Measurements from ENCODE around the gene RSF1.

RSF1 gene

DNA sequence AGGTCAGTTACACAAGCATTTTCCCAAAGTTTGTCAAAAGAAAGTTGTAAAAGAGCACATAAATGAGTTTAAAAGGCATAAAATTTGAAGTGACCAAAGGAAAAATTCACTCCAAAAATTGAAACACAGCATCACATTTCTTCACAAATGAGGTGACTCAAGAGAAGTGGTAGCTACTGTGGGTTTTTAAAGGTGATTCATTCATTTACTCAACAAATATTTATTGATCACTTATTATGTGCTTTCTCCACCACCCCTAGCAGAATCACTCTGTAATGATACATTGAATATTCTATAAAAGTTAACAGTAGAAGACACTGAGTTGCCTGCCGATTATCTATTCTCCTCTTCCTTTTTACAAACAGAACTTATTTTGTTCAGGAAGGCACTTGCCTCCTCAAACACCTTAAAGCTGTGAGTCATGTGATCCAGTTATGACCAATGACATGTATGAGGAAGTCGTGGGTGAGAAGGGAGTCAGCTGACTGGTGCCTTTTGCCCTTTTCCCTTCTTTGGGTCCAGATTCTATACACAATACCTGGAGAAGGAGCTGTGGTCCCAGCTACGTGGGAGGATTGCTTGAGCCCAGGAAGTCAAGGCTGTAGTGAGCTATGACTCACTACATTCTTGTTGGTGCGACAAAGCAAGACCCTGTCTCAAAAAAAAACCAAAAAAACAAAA, 115.2 kb downstream of the RSF1 start:
- Histone ChIP-seq H3K9ac (ENCODE audit: low read depth, low read length) (no peak overlapping the region), H3K4me1 (ENCODE audit: insufficient read depth, low read length) (no peaks in the 10 kb centered on the region; the same call in 1 of the 2 replicates), H3K4me3 (ENCODE audit: low read length) (no peak overlapping the region), H3K27me3 (ENCODE audit: insufficient read depth, low read length) (no peaks in the 10 kb centered on the region), H3K36me3 (ENCODE audit: insufficient read depth, low read depth, low read length) (peaks cover 34% of the 10 kb centered on the region), H3K9me3 (ENCODE audit: insufficient read depth, low read depth, low read length) (no peaks in the 10 kb centered on the region), H3K27ac (ENCODE audit: low read length) (no peak overlapping the region)

DNA sequence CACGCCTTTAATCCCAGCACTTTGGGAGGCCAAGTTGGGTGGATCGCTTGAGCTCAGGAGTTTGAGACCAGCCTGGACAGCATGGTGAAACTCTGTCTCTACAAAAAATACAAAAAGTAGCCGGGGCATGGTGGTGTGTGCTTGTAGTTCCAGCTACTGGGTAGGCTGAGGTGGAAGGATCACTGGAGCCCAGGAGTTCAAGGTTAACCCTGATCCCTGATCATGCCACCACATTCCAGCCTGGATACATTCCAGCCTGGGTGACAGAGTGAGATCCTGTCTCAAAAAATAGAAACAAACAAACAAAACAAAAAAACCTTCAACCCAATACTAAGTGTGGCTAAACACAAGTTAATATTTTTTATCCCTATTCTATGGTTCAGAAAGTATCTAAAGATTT, 116.5 kb downstream of the RSF1 start:
- H3K36me3 ChIP-seq (ENCODE audit: insufficient read depth, low read depth, low read length), result peaks cover 38% of the 10 kb centered on the region

DNA sequence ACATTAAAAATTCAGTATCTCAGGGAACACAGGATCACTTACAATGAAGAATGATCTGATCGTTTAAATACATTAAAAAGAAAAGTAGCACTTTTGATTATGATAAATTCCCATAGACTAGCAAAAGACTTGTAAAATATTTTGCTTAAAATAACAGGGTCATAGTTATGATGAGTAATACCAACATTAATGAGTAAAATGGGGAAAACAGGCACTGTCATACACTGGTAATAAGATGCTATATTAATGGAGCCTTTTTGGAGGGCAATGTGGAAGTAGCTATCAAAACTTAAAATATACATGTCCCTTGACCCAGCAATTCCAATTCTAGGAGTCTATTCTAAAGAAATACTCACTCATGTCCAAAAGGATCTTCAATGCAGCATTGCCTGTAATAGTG, 121.1 kb downstream of the RSF1 start:
- Histone ChIP-seq H3K27me3 (ENCODE audit: insufficient read depth, low read length) (no peaks in the 10 kb centered on the region), H3K36me3 (ENCODE audit: insufficient read depth, low read depth, low read length) (peaks cover 68% of the 10 kb centered on the region), H3K9ac (ENCODE audit: low read depth, low read length) (no peak overlapping the region), H3K4me1 (ENCODE audit: insufficient read depth, low read length) (no peaks in the 10 kb centered on the region), H3K27ac (ENCODE audit: low read length) (no peak overlapping the region), H3K4me3 (ENCODE audit: low read length) (no peak overlapping the region), H3K9me3 (ENCODE audit: insufficient read depth, low read depth, low read length) (no peaks in the 10 kb centered on the region)

More for the DNA sequence above, 116.5 kb downstream of the RSF1 start:
- Histone ChIP-seq H3K27me3 (ENCODE audit: insufficient read depth, low read length) (no peaks in the 10 kb centered on the region), H3K9me3 (ENCODE audit: insufficient read depth, low read depth, low read length) (no peaks in the 10 kb centered on the region), H3K27ac (ENCODE audit: low read length) (no peak overlapping the region), H3K4me1 (ENCODE audit: insufficient read depth, low read length) (no peaks in the 10 kb centered on the region; the same call in 1 of the 2 replicates), H3K4me3 (ENCODE audit: low read length) (no peak overlapping the region), H3K9ac (ENCODE audit: low read depth, low read length) (no peak overlapping the region)

DNA sequence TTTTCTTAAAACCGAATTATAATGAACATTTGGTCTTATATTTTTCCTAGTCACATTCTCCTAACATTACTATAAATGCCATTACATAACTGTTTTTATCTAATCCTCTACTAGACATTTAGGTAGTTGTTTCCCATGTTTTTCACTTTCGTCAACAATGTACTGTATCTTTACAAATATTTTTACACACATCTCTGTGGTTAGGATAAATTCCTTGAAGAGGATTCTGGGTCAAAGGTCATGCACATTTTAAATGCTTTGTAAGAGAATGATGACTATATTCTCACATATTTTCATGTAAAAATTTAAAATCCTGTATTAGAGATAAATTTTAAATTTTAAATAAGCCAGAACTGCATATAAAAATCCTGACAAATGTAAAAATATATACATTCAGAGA, 121.6 kb downstream of the RSF1 start:
- H3K27ac ChIP-seq (ENCODE audit: low read length), result no peak overlapping the region
- peaks cover 63% of the 10 kb centered on the region for H3K36me3 ChIP-seq (ENCODE audit: insufficient read depth, low read depth, low read length)

DNA sequence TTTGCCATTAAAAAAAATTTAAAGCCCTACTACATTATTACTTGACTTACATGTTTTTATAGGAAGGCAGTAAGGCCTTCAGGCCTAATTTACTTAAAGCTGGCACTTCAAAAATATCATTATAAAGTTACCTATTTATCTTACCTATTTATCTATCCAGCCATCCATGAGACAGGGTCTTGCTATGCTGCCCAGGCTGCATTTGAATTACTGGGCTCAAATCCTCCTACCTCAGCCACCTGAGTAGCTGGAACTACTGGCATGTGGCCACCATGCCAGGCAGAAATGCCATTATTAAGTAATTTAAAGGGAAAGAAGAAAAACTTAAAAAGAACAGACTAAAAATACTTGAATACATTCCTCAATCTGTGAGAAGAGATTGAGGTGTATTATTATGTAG, 122.7 kb downstream of the RSF1 start:
- Histone ChIP-seq H3K9me3 (ENCODE audit: insufficient read depth, low read depth, low read length) (no peaks in the 10 kb centered on the region), H3K4me3 (ENCODE audit: low read length) (no peak overlapping the region), H3K27ac (ENCODE audit: low read length) (no peak overlapping the region), H3K9ac (ENCODE audit: low read depth, low read length) (no peak overlapping the region), H3K36me3 (ENCODE audit: insufficient read depth, low read depth, low read length) (peaks cover 68% of the 10 kb centered on the region), H3K27me3 (ENCODE audit: insufficient read depth, low read length) (no peaks in the 10 kb centered on the region), H3K4me1 (ENCODE audit: insufficient read depth, low read length) (no peaks in the 10 kb centered on the region)

More for the DNA sequence above, 121.6 kb downstream of the RSF1 start:
- no peaks in the 10 kb centered on the region for H3K9me3 ChIP-seq (ENCODE audit: insufficient read depth, low read depth, low read length)
- H3K27me3 ChIP-seq (ENCODE audit: insufficient read depth, low read length), result no peaks in the 10 kb centered on the region
- no peaks in the 10 kb centered on the region for H3K4me1 ChIP-seq (ENCODE audit: insufficient read depth, low read length)
- H3K4me3 ChIP-seq (ENCODE audit: low read length), result no peak overlapping the region
- H3K9ac ChIP-seq (ENCODE audit: low read depth, low read length), result no peak overlapping the region

DNA sequence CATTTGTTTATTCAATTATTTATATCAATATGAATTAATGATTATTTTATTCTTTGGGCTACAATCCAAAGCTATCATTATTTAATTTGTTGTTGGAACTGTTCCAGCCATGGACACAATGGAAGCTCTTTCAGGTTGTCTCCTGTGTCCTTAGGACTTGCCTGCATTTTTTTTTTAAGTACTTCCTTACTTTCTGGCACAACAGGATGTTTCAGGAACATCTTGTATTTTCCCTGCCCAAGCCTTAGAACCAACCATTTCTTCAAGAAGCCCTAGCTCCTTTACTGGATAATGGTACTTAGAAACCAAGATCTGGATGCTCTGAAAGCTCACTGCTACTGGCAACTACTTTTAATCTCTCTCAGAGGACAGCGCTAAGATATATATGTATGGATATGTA, 125.1 kb downstream of the RSF1 start:
- no peaks in the 10 kb centered on the region for H3K9me3 ChIP-seq (ENCODE audit: insufficient read depth, low read depth, low read length)
- no peaks in the 10 kb centered on the region for H3K4me1 ChIP-seq (ENCODE audit: insufficient read depth, low read length)
- no peaks in the 10 kb centered on the region for H3K27me3 ChIP-seq (ENCODE audit: insufficient read depth, low read length)
- H3K36me3 ChIP-seq (ENCODE audit: insufficient read depth, low read depth, low read length), result peaks cover 69% of the 10 kb centered on the region
- no peak overlapping the region for H3K9ac ChIP-seq (ENCODE audit: low read depth, low read length)
- no peak overlapping the region for H3K27ac ChIP-seq (ENCODE audit: low read length)
- no peak overlapping the region for H3K4me3 ChIP-seq (ENCODE audit: low read length)

DNA sequence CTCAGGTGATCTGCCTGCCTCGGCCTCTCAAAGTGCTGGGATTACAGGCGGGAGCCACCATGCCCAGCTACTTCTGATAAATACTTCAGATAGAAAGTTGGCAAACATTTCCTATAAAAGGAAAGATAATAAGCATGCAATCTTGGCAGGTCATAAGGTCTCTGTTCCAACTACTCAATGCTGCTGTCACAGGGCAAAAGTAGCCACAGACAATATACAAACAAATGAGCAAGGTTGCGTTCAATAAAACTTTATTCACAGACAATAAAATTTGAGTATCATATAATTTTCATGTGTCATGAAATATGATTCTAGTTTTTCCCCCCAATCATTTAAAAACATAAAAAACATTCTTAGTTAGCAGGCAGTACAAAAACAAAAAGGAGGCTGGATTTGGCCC, 129.9 kb downstream of the RSF1 start:
- Histone ChIP-seq H3K4me1 (ENCODE audit: insufficient read depth, low read length) (no peaks in the 10 kb centered on the region), H3K9ac (ENCODE audit: low read depth, low read length) (no peak overlapping the region), H3K27ac (ENCODE audit: low read length) (no peak overlapping the region), H3K36me3 (ENCODE audit: insufficient read depth, low read depth, low read length) (peaks cover 80% of the 10 kb centered on the region), H3K27me3 (ENCODE audit: insufficient read depth, low read length) (no peaks in the 10 kb centered on the region), H3K9me3 (ENCODE audit: insufficient read depth, low read depth, low read length) (no peaks in the 10 kb centered on the region), H3K4me3 (ENCODE audit: low read length) (no peak overlapping the region)

DNA sequence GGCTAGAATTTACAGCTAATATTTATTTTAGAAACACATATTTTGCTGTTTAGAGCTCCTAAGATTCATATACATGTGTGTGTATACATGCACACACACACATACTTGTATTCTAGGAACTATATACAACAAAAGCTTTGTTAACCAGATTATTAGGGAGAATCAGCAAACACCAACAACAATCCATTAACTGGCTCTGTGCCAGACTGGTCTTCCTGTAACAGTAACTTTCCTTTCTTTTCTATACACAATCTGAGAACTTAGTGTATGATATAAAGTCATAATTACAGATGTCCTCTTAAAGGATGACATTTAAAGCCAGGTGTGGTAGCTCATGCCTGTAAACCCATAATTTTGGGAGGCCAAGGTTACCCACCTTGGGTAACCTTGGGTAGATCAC, 133.4 kb downstream of the RSF1 start:
- peaks cover 94% of the 10 kb centered on the region for H3K36me3 ChIP-seq (ENCODE audit: insufficient read depth, low read depth, low read length)
- H3K27me3 ChIP-seq (ENCODE audit: insufficient read depth, low read length), result no peaks in the 10 kb centered on the region
- H3K4me1 ChIP-seq (ENCODE audit: insufficient read depth, low read length), result no peaks in the 10 kb centered on the region
- no peak overlapping the region for H3K4me3 ChIP-seq (ENCODE audit: low read length)
- no peak overlapping the region for H3K27ac ChIP-seq (ENCODE audit: low read length)
- no peak overlapping the region for H3K9ac ChIP-seq (ENCODE audit: low read depth, low read length)
- no peaks in the 10 kb centered on the region for H3K9me3 ChIP-seq (ENCODE audit: insufficient read depth, low read depth, low read length)

DNA sequence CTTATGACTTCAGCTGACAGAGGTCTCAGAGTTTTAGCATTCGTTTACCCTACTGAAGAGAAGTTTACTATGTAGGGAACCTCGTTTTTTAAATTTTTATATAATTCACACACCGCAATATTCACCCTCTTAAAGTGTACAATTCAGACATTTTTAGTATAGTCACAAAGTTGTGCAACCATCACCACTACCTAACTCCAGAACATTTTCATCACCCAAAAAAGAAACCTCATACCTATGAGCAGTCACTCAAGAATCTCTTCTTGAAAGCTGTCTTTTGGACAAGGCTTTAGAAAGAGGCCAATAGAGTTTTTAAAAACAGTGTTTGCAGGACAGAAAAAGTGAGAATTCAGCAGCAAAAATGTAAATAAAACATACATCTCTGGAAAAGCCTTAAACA, 143.4 kb downstream of the RSF1 start:
- Histone ChIP-seq H3K36me3 (ENCODE audit: insufficient read depth, low read depth, low read length) (peaks cover 92% of the 10 kb centered on the region), H3K27ac (ENCODE audit: low read length) (no peak overlapping the region), H3K4me3 (ENCODE audit: low read length) (no peak overlapping the region), H3K9me3 (ENCODE audit: insufficient read depth, low read depth, low read length) (no peaks in the 10 kb centered on the region), H3K27me3 (ENCODE audit: insufficient read depth, low read length) (no peaks in the 10 kb centered on the region), H3K9ac (ENCODE audit: low read depth, low read length) (no peak overlapping the region), H3K4me1 (ENCODE audit: insufficient read depth, low read length) (no peaks in the 10 kb centered on the region)

DNA sequence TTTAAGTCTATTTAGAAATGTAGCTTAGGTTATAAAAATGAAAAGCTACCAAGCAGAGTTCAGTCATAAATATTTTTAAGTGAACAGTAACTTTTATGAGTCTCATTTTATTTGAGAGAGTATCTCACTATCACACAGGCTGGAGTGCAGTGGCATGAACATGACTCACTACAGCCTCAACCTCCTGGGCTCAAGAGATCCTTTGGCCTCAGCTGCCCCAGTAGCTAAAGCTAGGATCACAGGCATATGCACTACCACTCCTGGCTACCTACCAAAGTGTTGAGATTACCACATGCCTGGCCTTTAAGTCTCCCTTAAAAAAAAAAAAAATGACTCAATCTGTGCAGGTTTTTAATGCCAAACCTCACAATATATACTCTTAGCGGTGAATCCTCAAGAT, 148.3 kb downstream of the RSF1 start:
- Histone ChIP-seq H3K27me3 (ENCODE audit: insufficient read depth, low read length) (no peaks in the 10 kb centered on the region), H3K36me3 (ENCODE audit: insufficient read depth, low read depth, low read length) (peaks cover 95% of the 10 kb centered on the region), H3K4me1 (ENCODE audit: insufficient read depth, low read length) (no peaks in the 10 kb centered on the region), H3K9me3 (ENCODE audit: insufficient read depth, low read depth, low read length) (no peaks in the 10 kb centered on the region), H3K9ac (ENCODE audit: low read depth, low read length) (no peak overlapping the region), H3K27ac (ENCODE audit: low read length) (no peak overlapping the region), H3K4me3 (ENCODE audit: low read length) (no peak overlapping the region)

DNA sequence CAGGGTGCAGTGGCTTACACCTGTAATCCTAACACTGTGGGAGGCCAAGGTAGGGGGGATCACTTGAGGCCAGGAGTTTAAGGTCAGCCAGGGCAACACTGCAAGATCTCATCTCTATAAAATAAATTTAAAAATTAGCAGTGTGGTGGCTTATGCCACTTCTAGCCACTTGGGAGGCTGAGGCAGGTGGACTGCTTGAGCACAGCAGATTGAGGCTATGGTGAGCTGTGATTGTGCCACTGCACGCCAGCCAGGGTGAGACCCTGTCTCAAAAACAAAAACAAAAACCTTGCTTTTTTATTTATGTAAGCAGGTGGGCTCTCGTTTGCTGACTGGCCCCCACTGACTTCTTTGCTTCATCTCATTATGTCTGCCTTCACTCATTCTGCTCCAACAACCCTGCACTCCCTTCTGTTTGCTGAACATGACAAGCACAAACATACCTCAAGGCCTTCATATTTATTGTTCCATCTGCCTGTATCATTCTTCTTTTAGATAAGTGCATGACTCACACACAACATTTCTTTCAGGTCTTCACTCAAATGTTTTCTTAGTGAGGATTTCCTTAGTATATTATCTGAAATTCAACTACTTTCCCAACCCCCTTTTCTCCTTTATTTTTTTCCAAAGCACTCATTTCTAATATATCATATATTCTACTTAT, 150.5 kb downstream of the RSF1 start:
- Histone ChIP-seq H3K27ac (ENCODE audit: low read length) (no peak overlapping the region), H3K36me3 (ENCODE audit: insufficient read depth, low read depth, low read length) (peaks cover 95% of the 10 kb centered on the region)

DNA sequence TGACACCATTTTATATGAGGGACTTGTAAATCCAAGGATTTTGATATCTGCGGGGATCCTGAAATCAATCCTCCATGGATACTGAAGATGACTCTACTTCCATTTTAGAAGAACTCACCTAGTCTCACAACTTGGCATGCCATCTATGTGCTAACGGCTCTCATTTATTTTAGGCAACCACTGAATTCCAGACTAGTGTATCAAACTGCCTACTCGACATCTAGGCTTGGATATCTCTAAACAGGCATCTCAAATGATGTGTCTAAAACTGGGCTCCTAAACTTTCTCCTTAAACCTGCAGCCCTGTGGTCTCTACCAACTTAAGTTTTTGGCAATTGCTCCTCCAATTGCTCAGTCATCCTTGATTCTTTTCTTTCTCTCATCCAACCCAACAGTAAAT, 151.8 kb downstream of the RSF1 start:
- no peaks in the 10 kb centered on the region for H3K9me3 ChIP-seq (ENCODE audit: insufficient read depth, low read depth, low read length)
- no peaks in the 10 kb centered on the region for H3K27me3 ChIP-seq (ENCODE audit: insufficient read depth, low read length)
- H3K27ac ChIP-seq (ENCODE audit: low read length), result no peak overlapping the region
- no peak overlapping the region for H3K9ac ChIP-seq (ENCODE audit: low read depth, low read length)
- H3K36me3 ChIP-seq (ENCODE audit: insufficient read depth, low read depth, low read length), result peaks cover 95% of the 10 kb centered on the region
- H3K4me1 ChIP-seq (ENCODE audit: insufficient read depth, low read length), result no peaks in the 10 kb centered on the region
- H3K4me3 ChIP-seq (ENCODE audit: low read length), result no peak overlapping the region

More for the DNA sequence above, 150.5 kb downstream of the RSF1 start:
- H3K27me3 ChIP-seq (ENCODE audit: insufficient read depth, low read length), result no peaks in the 10 kb centered on the region
- no peak overlapping the region for H3K4me3 ChIP-seq (ENCODE audit: low read length)
- no peaks in the 10 kb centered on the region for H3K9me3 ChIP-seq (ENCODE audit: insufficient read depth, low read depth, low read length)
- no peak overlapping the region for H3K9ac ChIP-seq (ENCODE audit: low read depth, low read length)
- H3K4me1 ChIP-seq (ENCODE audit: insufficient read depth, low read length), result no peaks in the 10 kb centered on the region
